ENCODE measurements around the gene CREB3L2.

DNA sequence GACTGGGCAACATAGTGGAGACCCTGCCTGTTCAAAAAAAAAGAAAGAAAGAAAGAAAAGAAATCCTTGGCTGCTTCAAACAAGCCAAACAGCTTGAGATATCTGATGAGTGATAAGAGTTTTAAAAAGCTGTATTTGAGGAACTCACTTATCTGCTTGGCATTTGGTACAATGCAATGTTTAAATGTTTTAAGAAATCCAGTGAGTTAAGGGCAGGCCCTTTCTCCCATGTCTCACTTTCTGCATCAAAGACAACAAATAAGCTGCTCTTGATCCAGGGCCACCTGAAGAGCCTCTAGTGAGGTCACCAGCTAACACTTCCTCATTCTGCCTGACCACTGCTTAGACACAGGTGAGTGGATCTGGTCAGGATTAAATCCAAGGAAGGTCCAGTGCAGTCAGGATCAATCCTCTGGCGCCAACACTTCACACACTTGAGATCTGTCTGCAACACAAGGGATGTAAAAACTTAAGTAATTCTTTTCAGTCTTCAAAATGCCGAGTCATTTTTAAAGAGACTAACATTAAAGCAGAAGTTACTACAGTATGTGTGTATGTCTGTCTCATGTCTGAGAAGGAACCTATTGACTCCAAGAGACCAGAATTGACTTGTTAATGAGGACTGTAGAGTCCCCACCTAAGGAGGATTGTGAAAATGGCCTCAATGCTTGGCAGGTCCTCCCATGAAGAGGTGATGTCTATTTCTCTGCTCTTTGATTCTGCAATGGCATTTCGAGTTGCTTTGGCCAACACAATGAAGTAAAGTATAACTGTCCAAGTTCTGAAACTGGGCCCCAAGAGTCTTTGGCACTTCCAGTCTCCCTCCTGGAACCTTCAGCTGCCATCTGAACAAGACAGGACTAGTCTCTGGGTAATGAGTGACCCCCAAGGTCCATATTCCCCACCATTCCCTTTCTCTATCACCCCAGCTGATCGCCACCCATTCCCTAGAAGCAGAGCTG is 43.1 kb downstream of the CREB3L2 start:
- TF ChIP-seq, protein P1, sequence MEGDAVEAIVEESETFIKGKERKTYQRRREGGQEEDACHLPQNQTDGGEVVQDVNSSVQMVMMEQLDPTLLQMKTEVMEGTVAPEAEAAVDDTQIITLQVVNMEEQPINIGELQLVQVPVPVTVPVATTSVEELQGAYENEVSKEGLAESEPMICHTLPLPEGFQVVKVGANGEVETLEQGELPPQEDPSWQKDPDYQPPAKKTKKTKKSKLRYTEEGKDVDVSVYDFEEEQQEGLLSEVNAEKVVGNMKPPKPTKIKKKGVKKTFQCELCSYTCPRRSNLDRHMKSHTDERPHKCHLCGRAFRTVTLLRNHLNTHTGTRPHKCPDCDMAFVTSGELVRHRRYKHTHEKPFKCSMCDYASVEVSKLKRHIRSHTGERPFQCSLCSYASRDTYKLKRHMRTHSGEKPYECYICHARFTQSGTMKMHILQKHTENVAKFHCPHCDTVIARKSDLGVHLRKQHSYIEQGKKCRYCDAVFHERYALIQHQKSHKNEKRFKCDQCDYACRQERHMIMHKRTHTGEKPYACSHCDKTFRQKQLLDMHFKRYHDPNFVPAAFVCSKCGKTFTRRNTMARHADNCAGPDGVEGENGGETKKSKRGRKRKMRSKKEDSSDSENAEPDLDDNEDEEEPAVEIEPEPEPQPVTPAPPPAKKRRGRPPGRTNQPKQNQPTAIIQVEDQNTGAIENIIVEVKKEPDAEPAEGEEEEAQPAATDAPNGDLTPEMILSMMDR (IDR thresholded peaks at IDR 0.05; ENCODE audit: insufficient read depth, low read length), result no peak
- no peak for TF ChIP-seq GABPA (IDR thresholded peaks at IDR 0.05; ENCODE audit: low read depth)
- TF ChIP-seq POLR2AphosphoS5 (IDR thresholded peaks at IDR 0.05; ENCODE audit: low read depth), result no peak

Data from HL-60 (cell line).